ENCODE results near the gene CIDEC.

DNA sequence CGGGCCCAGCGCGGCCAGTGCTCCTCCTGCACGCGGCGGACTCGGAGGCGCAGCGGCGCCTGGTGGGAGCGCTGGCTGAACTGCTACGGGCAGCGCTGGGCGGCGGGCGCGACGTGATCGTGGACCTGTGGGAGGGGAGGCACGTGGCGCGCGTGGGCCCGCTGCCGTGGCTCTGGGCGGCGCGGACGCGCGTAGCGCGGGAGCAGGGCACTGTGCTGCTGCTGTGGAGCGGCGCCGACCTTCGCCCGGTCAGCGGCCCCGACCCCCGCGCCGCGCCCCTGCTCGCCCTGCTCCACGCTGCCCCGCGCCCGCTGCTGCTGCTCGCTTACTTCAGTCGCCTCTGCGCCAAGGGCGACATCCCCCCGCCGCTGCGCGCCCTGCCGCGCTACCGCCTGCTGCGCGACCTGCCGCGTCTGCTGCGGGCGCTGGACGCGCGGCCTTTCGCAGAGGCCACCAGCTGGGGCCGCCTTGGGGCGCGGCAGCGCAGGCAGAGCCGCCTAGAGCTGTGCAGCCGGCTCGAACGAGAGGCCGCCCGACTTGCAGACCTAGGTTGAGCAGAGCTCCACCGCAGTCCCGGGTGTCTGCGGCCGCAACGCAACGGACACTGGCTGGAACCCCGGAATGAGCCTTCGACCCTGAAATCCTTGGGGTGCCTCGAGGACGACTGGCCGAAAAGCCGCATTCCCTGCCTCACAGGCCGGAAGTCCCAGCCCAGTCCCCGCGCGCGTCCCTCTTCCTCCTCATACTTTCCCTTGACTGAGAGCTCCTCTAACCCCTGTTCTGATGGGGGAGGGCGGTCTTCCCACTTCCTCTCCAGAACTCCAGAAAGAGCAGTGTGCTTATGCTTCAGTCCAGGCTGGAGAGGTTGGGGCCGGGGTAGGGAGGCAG is 35.4 kb upstream of the CIDEC start:
- TF ChIP-seq, protein P1, sequence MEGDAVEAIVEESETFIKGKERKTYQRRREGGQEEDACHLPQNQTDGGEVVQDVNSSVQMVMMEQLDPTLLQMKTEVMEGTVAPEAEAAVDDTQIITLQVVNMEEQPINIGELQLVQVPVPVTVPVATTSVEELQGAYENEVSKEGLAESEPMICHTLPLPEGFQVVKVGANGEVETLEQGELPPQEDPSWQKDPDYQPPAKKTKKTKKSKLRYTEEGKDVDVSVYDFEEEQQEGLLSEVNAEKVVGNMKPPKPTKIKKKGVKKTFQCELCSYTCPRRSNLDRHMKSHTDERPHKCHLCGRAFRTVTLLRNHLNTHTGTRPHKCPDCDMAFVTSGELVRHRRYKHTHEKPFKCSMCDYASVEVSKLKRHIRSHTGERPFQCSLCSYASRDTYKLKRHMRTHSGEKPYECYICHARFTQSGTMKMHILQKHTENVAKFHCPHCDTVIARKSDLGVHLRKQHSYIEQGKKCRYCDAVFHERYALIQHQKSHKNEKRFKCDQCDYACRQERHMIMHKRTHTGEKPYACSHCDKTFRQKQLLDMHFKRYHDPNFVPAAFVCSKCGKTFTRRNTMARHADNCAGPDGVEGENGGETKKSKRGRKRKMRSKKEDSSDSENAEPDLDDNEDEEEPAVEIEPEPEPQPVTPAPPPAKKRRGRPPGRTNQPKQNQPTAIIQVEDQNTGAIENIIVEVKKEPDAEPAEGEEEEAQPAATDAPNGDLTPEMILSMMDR (IDR thresholded peaks at IDR 0.05): no peak
- TF ChIP-seq POLR2A (IDR thresholded peaks at IDR 0.05): no peak
